GM12873 (cell line): ENCODE measurements around the gene GRPEL2.

Experiments used
- TF ChIP-seq, protein P1 (sequence below): IDR thresholded peaks from 2 replicates; pipeline ENCODE4 v1.5.1; 2012; ENCODE audit warnings: low read depth, mild to moderate bottlenecking, moderate library complexity, low read length, control low read depth; ENCODE audit not compliant: insufficient read depth; ENCODE audit errors: missing control alignments

The GRPEL2 gene

DNA sequence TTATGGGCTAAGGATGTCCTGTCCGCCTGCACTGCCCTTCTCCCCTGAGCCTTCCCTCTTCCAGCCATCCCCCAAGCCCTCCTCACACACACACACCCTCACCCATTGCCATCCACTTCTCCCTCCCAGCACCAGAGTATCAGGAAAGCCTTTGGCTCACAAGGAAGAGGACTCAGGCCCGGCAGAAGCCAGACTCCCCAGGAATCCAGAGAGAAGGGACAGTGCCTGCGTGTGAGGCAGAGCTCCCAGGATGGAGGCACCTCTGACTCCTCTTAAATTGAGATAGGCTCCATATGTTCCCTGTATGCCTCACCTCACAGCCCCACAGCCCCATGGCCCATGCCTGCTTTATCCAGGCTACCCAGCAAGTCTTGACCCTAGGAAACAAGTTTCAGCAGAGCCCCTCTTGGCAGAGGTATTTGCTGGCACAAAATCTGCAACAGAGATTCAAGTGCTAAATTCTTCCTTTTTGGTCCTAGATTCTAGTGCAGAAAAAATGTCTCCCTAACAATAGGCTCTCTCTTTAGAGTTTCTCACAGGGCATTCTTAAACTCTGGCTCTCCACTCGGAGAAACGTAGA is 33.0 kb downstream of the GRPEL2 start:
- TF ChIP-seq, protein P1, sequence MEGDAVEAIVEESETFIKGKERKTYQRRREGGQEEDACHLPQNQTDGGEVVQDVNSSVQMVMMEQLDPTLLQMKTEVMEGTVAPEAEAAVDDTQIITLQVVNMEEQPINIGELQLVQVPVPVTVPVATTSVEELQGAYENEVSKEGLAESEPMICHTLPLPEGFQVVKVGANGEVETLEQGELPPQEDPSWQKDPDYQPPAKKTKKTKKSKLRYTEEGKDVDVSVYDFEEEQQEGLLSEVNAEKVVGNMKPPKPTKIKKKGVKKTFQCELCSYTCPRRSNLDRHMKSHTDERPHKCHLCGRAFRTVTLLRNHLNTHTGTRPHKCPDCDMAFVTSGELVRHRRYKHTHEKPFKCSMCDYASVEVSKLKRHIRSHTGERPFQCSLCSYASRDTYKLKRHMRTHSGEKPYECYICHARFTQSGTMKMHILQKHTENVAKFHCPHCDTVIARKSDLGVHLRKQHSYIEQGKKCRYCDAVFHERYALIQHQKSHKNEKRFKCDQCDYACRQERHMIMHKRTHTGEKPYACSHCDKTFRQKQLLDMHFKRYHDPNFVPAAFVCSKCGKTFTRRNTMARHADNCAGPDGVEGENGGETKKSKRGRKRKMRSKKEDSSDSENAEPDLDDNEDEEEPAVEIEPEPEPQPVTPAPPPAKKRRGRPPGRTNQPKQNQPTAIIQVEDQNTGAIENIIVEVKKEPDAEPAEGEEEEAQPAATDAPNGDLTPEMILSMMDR: no peak

DNA sequence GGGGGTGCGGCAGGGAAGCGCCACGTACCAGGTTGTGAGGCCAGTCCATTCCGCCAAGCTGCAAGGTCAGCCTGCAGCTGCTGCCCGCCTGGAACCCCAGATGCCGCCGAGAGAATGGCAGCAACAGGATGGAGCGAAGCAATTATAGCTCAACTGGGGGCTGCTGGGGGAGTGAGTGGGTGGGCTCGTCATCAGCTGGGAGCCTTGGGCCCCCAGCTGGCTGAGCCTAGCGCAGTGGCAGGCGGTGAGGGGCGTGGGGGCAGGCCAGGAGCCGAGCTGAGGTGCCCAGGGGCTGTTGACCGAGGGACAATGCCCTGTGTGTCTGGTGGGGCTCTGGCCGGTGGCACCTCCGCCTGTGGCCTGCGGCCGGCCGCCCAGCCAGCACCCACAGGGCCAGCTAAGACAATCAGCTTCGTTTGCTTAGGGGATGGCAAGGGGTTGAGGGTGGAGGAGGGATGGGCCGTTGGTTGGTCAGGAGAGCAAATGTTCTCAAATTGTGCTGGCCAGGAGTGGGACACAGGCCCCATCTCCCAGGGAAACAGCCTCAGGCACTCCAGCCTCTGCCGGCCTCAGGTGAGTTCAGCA is 34.0 kb downstream of the GRPEL2 start, which contains the start of gene IL17B:
IL17B (minus strand) TSS at position 116 of the 585 bp plus-strand sequence; CDS start at position 49, 67 bp downstream.
- TF ChIP-seq, protein P1: no peak

DNA sequence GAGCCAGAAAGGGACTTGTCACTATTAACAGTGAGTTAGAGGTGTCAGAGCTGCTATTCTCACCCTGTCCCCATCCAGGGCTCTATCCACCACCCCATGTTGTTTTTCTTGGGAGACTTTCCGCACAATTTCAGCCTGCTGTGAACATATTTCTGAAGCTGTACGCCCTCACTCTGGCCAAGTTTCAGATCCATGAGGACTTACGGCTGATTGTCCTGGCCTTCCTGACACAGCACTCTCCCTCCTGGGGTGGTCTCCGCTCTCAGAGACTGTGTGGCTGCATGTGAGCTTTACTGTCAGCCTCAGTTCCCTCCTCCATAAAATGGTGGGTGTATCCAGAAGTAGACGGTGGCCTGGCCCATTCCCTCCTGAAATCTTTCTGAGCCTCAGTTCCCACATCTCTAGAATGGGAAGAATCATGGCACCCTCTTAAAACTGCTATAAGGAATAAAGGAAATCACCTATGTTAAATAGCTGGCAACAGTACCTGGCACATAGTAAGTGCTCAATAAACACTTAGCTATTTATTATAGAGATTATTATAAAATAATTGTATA is 34.6 kb downstream of the GRPEL2 start:
- TF ChIP-seq, protein P1: no peak

DNA sequence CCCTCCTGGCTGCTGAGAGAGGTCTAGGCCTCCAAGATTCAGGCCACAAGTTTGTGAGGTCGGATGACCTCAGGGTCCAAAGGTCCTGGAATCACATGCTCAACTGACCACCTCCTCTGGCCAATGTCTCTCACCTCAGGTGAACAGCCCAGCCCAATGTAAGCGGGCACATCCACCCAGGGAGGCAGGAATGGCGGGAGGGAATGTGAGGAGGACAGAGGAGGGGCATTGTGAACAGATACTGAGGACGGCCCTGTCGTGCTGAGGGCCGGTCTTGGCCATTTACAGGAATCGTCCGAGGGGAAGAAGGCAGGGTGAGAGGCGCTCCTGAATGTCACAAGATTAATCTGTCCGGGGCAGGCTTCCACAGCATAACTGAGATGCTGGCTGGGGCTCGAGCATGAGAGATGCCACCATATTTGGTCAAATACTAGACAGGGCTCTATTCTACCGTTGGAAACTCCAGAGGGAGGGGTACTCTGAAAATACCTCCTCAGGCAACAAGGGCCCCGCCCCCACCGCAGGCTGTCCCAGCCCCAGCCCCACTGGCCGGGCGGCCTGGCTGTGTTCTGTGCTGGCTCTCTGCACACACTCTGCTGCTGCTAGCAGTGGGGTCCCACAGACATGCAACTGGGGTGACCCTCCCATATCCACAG is 35.3 kb downstream of the GRPEL2 start:
- TF ChIP-seq, protein P1: no peak

DNA sequence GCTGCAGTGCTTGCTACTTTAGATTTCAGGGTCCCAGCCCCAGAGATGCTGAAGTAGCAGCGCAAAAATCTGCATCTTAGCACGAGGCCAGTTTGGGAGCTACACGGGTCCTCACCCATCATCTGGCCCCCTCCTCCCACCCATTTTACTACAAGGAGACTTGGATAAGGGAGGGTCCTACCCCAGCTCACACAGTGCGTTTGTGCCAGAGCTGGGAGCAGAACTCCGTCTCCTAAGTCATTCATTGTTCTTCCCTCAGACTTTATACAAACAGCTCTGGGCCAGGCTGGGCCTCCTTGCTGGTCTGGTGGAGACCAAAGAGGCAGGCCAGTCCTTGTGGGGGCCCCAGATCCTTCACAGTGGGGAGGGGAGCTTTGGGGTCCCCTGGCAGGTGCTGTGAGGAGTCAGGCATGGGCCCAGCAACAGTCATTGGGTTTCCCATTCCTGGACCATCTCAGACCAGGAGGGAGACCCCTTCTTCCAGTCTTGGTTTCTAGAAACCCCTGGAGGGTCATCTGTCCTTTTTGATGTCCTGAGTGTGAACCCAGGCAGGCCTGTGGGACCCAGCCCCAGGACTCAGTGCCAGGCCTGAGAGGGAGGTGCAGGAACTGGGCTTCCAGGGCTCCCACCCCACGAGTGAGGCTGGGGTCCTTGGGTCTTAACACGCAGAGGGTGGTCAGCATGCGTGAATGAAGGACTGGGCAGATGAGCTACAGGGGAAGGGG is 36.1 kb downstream of the GRPEL2 start:
- TF ChIP-seq, protein P1: no peak

DNA sequence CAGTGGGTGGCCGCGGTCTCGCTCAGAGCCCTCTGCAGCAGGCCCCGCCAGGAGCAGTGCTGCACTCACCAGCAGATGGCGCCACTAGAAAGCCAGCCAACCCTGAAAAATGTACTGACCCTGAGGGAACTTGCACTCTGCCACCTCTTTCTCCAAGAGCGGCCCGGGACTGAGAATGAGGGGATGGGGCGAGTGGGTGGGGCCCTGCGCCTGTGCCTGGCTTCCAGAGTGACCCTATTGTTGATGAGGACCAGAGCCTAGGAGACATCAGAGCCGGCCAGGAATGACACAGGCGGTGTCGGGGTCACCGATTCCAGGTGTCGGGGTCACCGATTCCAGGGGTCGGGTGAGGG is 36.7 kb downstream of the GRPEL2 start:
- TF ChIP-seq, protein P1: peak; percentile 92

DNA sequence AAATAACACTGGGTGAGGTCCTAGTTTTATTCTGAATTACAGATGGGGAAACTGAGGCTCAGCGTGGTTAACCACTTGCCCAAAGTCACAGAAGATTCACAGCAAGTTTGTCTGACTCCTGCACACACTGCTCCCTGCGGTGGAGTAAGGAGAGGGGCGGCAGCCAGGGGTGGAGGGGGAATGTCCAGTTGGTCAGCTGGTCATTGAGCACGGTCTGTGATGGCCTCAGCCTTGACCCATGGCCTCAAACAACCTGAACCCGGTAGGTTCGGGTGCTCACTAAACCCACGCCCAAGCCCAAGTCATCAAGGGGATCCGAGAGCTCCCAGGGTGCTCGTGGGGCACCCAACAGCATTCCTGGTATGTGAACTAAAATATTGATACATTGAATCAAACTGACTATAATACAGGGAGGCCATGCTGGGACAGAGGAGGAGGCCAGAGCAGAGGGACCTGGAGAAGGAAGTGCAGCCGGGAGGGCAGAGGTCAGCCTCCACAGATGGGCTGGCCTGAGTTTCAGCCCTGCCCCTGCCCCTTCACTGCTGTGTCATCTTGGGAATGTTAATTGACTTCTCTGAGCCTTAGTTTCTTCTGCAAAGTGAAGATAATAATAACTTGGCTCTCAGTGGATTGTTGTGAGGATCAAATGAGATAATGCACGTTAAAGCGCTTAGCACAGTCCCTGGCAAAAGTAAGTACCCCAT is 37.4 kb downstream of the GRPEL2 start:
- TF ChIP-seq, protein P1: no peak
